ENCODE results near the gene OPCML. TPM values are rescaled to one million over a fixed set of nuclear protein-coding genes. Genes with fewer than 3 reads are reported as not detected.

OPCML gene
- total RNA-seq, 2 experiments from 2014 or later, result not detected

- ChIA-PET POLR2A (no interaction called here), CTCF (no interaction called here)
- Mint-ChIP-seq H3K4me3 (no peak overlapping the region), H3K36me3 (ENCODE audit: low read depth) (no peaks in the 10 kb centered on the region), H3K27ac (no peak overlapping the region), H3K4me1 (no peaks in the 10 kb centered on the region), H3K9me3 (no peaks in the 10 kb centered on the region), H3K27me3 (no peaks in the 10 kb centered on the region)
- no peak for DNase-seq
Observed at GRCh38 chr11:133034929-133035328, 497.4 kb downstream of the OPCML start.

- Mint-ChIP-seq H3K27ac (no peak overlapping the region), H3K9me3 (peaks cover 3% of the 10 kb centered on the region), H3K36me3 (ENCODE audit: low read depth) (no peaks in the 10 kb centered on the region), H3K27me3 (no peaks in the 10 kb centered on the region), H3K4me3 (no peak overlapping the region), H3K4me1 (no peaks in the 10 kb centered on the region)
- CTCF ChIA-PET, result no interaction called here
- no peak for DNase-seq
- POLR2A ChIA-PET, result no interaction called here
Observed at GRCh38 chr11:133029107-133029506, 503.2 kb downstream of the OPCML start.

GRCh38 chr11:133026952-133027351 is 505.3 kb downstream of the OPCML start:
- no peaks in the 10 kb centered on the region for H3K4me1 Mint-ChIP-seq
- ChIA-PET CTCF (no interaction called here), POLR2A (no interaction called here)
- no peak overlapping the region for H3K4me3 Mint-ChIP-seq
- H3K36me3 Mint-ChIP-seq (ENCODE audit: low read depth), result no peaks in the 10 kb centered on the region
- no peaks in the 10 kb centered on the region for H3K27me3 Mint-ChIP-seq
- no peak for DNase-seq
- no peak overlapping the region for H3K27ac Mint-ChIP-seq
- H3K9me3 Mint-ChIP-seq, result peaks cover 3% of the 10 kb centered on the region

- Mint-ChIP-seq H3K36me3 (ENCODE audit: low read depth) (no peaks in the 10 kb centered on the region), H3K4me1 (no peaks in the 10 kb centered on the region), H3K4me3 (no peak overlapping the region), H3K27ac (no peak overlapping the region), H3K27me3 (no peaks in the 10 kb centered on the region), H3K9me3 (peaks cover 5% of the 10 kb centered on the region)
- ChIA-PET CTCF (no interaction called here), POLR2A (no interaction called here)
- DNase-seq, result no peak
Observed at GRCh38 chr11:133024301-133024700, 508.0 kb downstream of the OPCML start.

GRCh38 chr11:133023232-133023631 is 509.1 kb downstream of the OPCML start:
- ChIA-PET POLR2A (no interaction called here), CTCF (no interaction called here)
- Mint-ChIP-seq H3K36me3 (ENCODE audit: low read depth) (no peaks in the 10 kb centered on the region), H3K9me3 (peaks cover 5% of the 10 kb centered on the region), H3K4me1 (no peaks in the 10 kb centered on the region), H3K4me3 (no peak overlapping the region), H3K27ac (no peak overlapping the region), H3K27me3 (no peaks in the 10 kb centered on the region)
- DNase-seq, result no peak

GRCh38 chr11:133021553-133021952 is 510.7 kb downstream of the OPCML start:
- ChIA-PET POLR2A (no interaction called here), CTCF (no interaction called here)
- Mint-ChIP-seq H3K4me1 (no peaks in the 10 kb centered on the region), H3K27ac (no peak overlapping the region), H3K27me3 (no peaks in the 10 kb centered on the region), H3K4me3 (no peak overlapping the region), H3K9me3 (peaks cover 5% of the 10 kb centered on the region), H3K36me3 (ENCODE audit: low read depth) (no peaks in the 10 kb centered on the region)
- DNase-seq, result no peak

GRCh38 chr11:133020372-133020714 is 512.0 kb downstream of the OPCML start:
- peaks cover 2% of the 10 kb centered on the region for H3K9me3 Mint-ChIP-seq
- H3K36me3 Mint-ChIP-seq (ENCODE audit: low read depth), result no peaks in the 10 kb centered on the region
- no peak overlapping the region for H3K4me3 Mint-ChIP-seq
- ChIA-PET CTCF (no interaction called here), POLR2A (no interaction called here)
- H3K27ac Mint-ChIP-seq, result no peak overlapping the region
- no peaks in the 10 kb centered on the region for H3K27me3 Mint-ChIP-seq
- H3K4me1 Mint-ChIP-seq, result no peaks in the 10 kb centered on the region
- DNase-seq, result no peak

GRCh38 chr11:133019545-133020371 is 512.5 kb downstream of the OPCML start:
- H3K9me3 Mint-ChIP-seq, result peaks cover 2% of the 10 kb centered on the region
- H3K27ac Mint-ChIP-seq, result no peak overlapping the region
- H3K4me3 Mint-ChIP-seq, result no peak overlapping the region
- ChIA-PET CTCF (no interaction called here), POLR2A (no interaction called here)
- no peak for DNase-seq
- no peaks in the 10 kb centered on the region for H3K36me3 Mint-ChIP-seq (ENCODE audit: low read depth)
- no peaks in the 10 kb centered on the region for H3K4me1 Mint-ChIP-seq
- no peaks in the 10 kb centered on the region for H3K27me3 Mint-ChIP-seq

GRCh38 chr11:133015457-133015856 is 516.8 kb downstream of the OPCML start:
- Mint-ChIP-seq H3K4me1 (no peaks in the 10 kb centered on the region), H3K27me3 (no peaks in the 10 kb centered on the region), H3K27ac (no peak overlapping the region), H3K36me3 (ENCODE audit: low read depth) (no peaks in the 10 kb centered on the region), H3K9me3 (peaks cover 2% of the 10 kb centered on the region), H3K4me3 (no peak overlapping the region)
- ChIA-PET POLR2A (no interaction called here), CTCF (no interaction called here)
- DNase-seq, result no peak

- ChIA-PET CTCF (no interaction called here), POLR2A (no interaction called here)
- H3K36me3 Mint-ChIP-seq (ENCODE audit: low read depth), result no peaks in the 10 kb centered on the region
Observed at GRCh38 chr11:133014337-133014736, 518.0 kb downstream of the OPCML start.

GRCh38 chr11:133012803-133013202 is 519.5 kb downstream of the OPCML start:
- H3K27ac Mint-ChIP-seq, result no peak overlapping the region
- no peaks in the 10 kb centered on the region for H3K9me3 Mint-ChIP-seq
- H3K4me1 Mint-ChIP-seq, result no peaks in the 10 kb centered on the region
- no peak for DNase-seq
- H3K27me3 Mint-ChIP-seq, result no peaks in the 10 kb centered on the region
- no peak overlapping the region for H3K4me3 Mint-ChIP-seq
- ChIA-PET CTCF (no interaction called here), POLR2A (no interaction called here)
- H3K36me3 Mint-ChIP-seq (ENCODE audit: low read depth), result no peaks in the 10 kb centered on the region

More at GRCh38 chr11:133014337-133014736, 518.0 kb downstream of the OPCML start:
- Mint-ChIP-seq H3K27ac (no peak overlapping the region), H3K9me3 (no peaks in the 10 kb centered on the region), H3K4me3 (no peak overlapping the region), H3K27me3 (no peaks in the 10 kb centered on the region), H3K4me1 (no peaks in the 10 kb centered on the region)
- DNase-seq, result no peak

GRCh38 chr11:133011604-133012003 is 520.7 kb downstream of the OPCML start:
- Mint-ChIP-seq H3K27me3 (no peaks in the 10 kb centered on the region), H3K4me3 (no peak overlapping the region), H3K27ac (no peak overlapping the region), H3K36me3 (ENCODE audit: low read depth) (no peaks in the 10 kb centered on the region), H3K9me3 (no peaks in the 10 kb centered on the region), H3K4me1 (no peaks in the 10 kb centered on the region)
- POLR2A ChIA-PET, result no interaction called here
- no peak for DNase-seq
- CTCF ChIA-PET, result no interaction called here

- no peak overlapping the region for H3K27ac Mint-ChIP-seq
- peaks cover 5% of the 10 kb centered on the region for H3K9me3 Mint-ChIP-seq
- DNase-seq, result no peak
- CTCF ChIA-PET, result no interaction called here
- H3K4me1 Mint-ChIP-seq, result no peaks in the 10 kb centered on the region
- no peak overlapping the region for H3K4me3 Mint-ChIP-seq
- no peaks in the 10 kb centered on the region for H3K36me3 Mint-ChIP-seq (ENCODE audit: low read depth)
- no peaks in the 10 kb centered on the region for H3K27me3 Mint-ChIP-seq
- POLR2A ChIA-PET, result no interaction called here
Observed at GRCh38 chr11:133007027-133007584, 525.2 kb downstream of the OPCML start.

GRCh38 chr11:133004369-133004768 is 527.9 kb downstream of the OPCML start:
- no peak overlapping the region for H3K4me3 Mint-ChIP-seq
- no peaks in the 10 kb centered on the region for H3K27me3 Mint-ChIP-seq
- CTCF ChIA-PET, result no interaction called here
- no peak for DNase-seq
- POLR2A ChIA-PET, result no interaction called here
- peaks cover 5% of the 10 kb centered on the region for H3K9me3 Mint-ChIP-seq
- H3K4me1 Mint-ChIP-seq, result no peaks in the 10 kb centered on the region
- no peak overlapping the region for H3K27ac Mint-ChIP-seq
- H3K36me3 Mint-ChIP-seq (ENCODE audit: low read depth), result no peaks in the 10 kb centered on the region

Data from activated CD4-positive, alpha-beta memory T cell treated with anti-CD3 and anti-CD28 coated beads, Interleukin-2, amount 10 ng/mL, durations not matched to agents 7 days and 5 days (primary cell).